SK-N-SH (cell line): ENCODE measurements around the gene ACRBP.

ENCODE experiments used
- CHD2 ChIP-seq: fragments of 150-350 bp; IDR thresholded peaks from 2 replicates; pipeline ENCODE4 v1.6.1; 2018; ENCODE audit warnings: low read length; ENCODE audit not compliant: partially characterized antibody
- CTCF ChIP-seq: fragments of 200-600 bp; sonication (generic); IDR thresholded peaks from 2 replicates; pipeline ENCODE4 v1.6.1; 2017; ENCODE audit warnings: antibody characterized with exemption, mild to moderate bottlenecking, moderate library complexity
- EZH2phosphoT487 ChIP-seq: fragments of 200-600 bp; sonication (generic); IDR thresholded peaks from 2 replicates; pipeline ENCODE4 v1.6.1; 2017; ENCODE audit warnings: low read depth, mixed run types, mild to moderate bottlenecking, antibody characterized with exemption, moderate library complexity, borderline replicate concordance
- GATA2 ChIP-seq: sonication (generic); formaldehyde crosslinking; IDR thresholded peaks from 2 replicates; pipeline ENCODE4 v1.5.0; 2020; ENCODE audit warnings: mild to moderate bottlenecking, missing genetic modification reagents
- PBX3 ChIP-seq: IDR thresholded peaks from 2 replicates; pipeline ENCODE4; 2012
- POLR2AphosphoS5 ChIP-seq: IDR thresholded peaks from 2 replicates; pipeline ENCODE4 v1.6.1; 2012; ENCODE audit warnings: low read depth, low read length
- REST ChIP-seq: IDR thresholded peaks from 2 replicates; pipeline ENCODE4 v1.6.1; 2012; ENCODE audit warnings: mild to moderate bottlenecking, low read depth, low read length, moderate library complexity
- SMC3 ChIP-seq: IDR thresholded peaks from 2 replicates; pipeline ENCODE4 v1.6.1; 2012; ENCODE audit warnings: low read depth, low read length, improper control_type of control experiment
- USF1 ChIP-seq: IDR thresholded peaks from 2 replicates; pipeline ENCODE4 v1.4.0; 2012; ENCODE audit warnings: low read depth, borderline replicate concordance
- YY1 ChIP-seq: IDR thresholded peaks from 2 replicates; pipeline ENCODE4 v1.4.0; 2012; ENCODE audit warnings: low read depth, mild to moderate bottlenecking
- ZBTB33 ChIP-seq: IDR thresholded peaks from 2 replicates; pipeline ENCODE4 v1.4.0; 2012; ENCODE audit warnings: low read depth, borderline replicate concordance

- no peak for TF ChIP-seq USF1
- no peak for TF ChIP-seq REST
- TF ChIP-seq POLR2AphosphoS5 = no peak
- no peak for TF ChIP-seq PBX3
- TF ChIP-seq CTCF = no peak
- TF ChIP-seq GATA2 (CRISPR knock-in tag) = no peak
- no peak for TF ChIP-seq ZBTB33
- TF ChIP-seq SMC3 = no peak
- no peak for TF ChIP-seq EZH2phosphoT487
- no peak for TF ChIP-seq CHD2
- no peak for TF ChIP-seq YY1
Measured at GRCh38 chr12:6618483-6619225, 28.6 kb downstream of the ACRBP start.
